Effector CD8-positive, alpha-beta T cell (primary cell): ENCODE data around the gene MICAL3.

Source experiments
- DNase-seq: peaks from one replicate; lab custom pipeline; 2025; lab: John Stamatoyannopoulos, UW

The MICAL3 gene

GRCh38 chr22:17846326-17846992 lies 177.9 kb downstream of the MICAL3 start:
- DNase-seq: no peak

GRCh38 chr22:17845790-17846189 lies 178.6 kb downstream of the MICAL3 start:
- DNase-seq: no peak

- no peak for DNase-seq
These were observed 179.0 kb downstream of the MICAL3 start for GRCh38 chr22:17845327-17845726.

GRCh38 chr22:17844150-17844549 lies 180.2 kb downstream of the MICAL3 start:
- DNase-seq: no peak

- DNase-seq: peak; percentile 4
These were observed 182.0 kb downstream of the MICAL3 start for GRCh38 chr22:17842386-17842785.

- no peak for DNase-seq
These were observed 182.5 kb downstream of the MICAL3 start for GRCh38 chr22:17841836-17842235.

- no peak for DNase-seq
These were observed 186.0 kb downstream of the MICAL3 start for GRCh38 chr22:17838180-17838865.

- no peak for DNase-seq
These were observed 187.2 kb downstream of the MICAL3 start for GRCh38 chr22:17836992-17837742.

- DNase-seq: no peak
These were observed 189.1 kb downstream of the MICAL3 start for GRCh38 chr22:17835256-17835655.

GRCh38 chr22:17833489-17833888 lies 190.9 kb downstream of the MICAL3 start:
- DNase-seq: no peak

GRCh38 chr22:17832665-17833064 lies 191.7 kb downstream of the MICAL3 start:
- no peak for DNase-seq

- DNase-seq: no peak
These were observed 192.7 kb downstream of the MICAL3 start for GRCh38 chr22:17831501-17832251.

- DNase-seq: peak; percentile 74
These were observed 194.1 kb downstream of the MICAL3 start for GRCh38 chr22:17830043-17830961.

GRCh38 chr22:17829695-17830042 lies 194.7 kb downstream of the MICAL3 start:
- no peak for DNase-seq

GRCh38 chr22:17828502-17829080 lies 195.8 kb downstream of the MICAL3 start:
- no peak for DNase-seq

GRCh38 chr22:17827466-17827865 lies 196.9 kb downstream of the MICAL3 start:
- no peak for DNase-seq

GRCh38 chr22:17825876-17826550 lies 198.3 kb downstream of the MICAL3 start:
- DNase-seq: no peak

- no peak for DNase-seq
These were observed 199.9 kb downstream of the MICAL3 start for GRCh38 chr22:17824457-17824856.

- DNase-seq: no peak
These were observed 200.4 kb downstream of the MICAL3 start for GRCh38 chr22:17823964-17824363.

- no peak for DNase-seq
These were observed 201.1 kb downstream of the MICAL3 start for GRCh38 chr22:17823226-17823625.
